ENCODE data around the gene BLNK.

The BLNK gene

DNA sequence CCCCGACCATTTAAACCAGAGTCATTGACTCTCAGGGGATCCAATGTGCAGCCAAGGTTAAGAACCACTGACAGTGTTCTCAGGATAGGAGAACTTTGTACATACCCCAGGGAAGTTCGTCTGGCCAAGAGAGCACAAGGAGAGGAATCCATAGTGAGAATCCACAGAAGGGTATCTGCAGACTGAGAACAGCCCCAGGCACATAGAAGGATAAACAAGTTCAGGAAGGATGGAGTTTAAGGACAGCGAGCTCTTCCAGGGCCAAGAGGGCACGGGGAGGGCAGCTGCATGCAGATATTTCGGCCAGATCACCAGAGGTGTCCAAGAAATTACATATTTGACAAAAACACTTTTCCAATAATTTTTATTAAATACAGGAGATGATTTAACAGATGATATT, 16.4 kb downstream of the BLNK start:
- no peaks in the 10 kb centered on the region for H3K9me2 ChIP-seq (replicated peaks; ENCODE audit: insufficient read depth, low read length)
- no peak overlapping the region for H2AFZ ChIP-seq (ENCODE audit: low read length)
- H3K9ac ChIP-seq (ENCODE audit: low read length), result no peak overlapping the region
- H3K9me3 ChIP-seq (replicated peaks; ENCODE audit: insufficient read depth, low read length), result no peaks in the 10 kb centered on the region
- H3F3A ChIP-seq (ENCODE audit: insufficient read depth, low read length), result peaks cover 10% of the 10 kb centered on the region
- H4K20me1 ChIP-seq (ENCODE audit: insufficient read depth, low read length), result no peaks in the 10 kb centered on the region
- no peaks in the 10 kb centered on the region for H3K36me3 ChIP-seq (replicated peaks; ENCODE audit: insufficient read depth, low read length)
- no peak overlapping the region for H3K4me2 ChIP-seq (ENCODE audit: low read depth, low read length)
- H3K27ac ChIP-seq (ENCODE audit: low read length), result no peak overlapping the region
- no peak for TF ChIP-seq EZH2 (optimal IDR thresholded peaks at IDR 0.05; ENCODE audit: low read depth, low read length)
- no peak for TF ChIP-seq CTCF (IDR thresholded peaks at IDR 0.05; ENCODE audit: low read length)
- no peak for TF ChIP-seq EZH2phosphoT487 (IDR thresholded peaks at IDR 0.05; ENCODE audit: low read length)
- H3K27me3 ChIP-seq (replicated peaks; ENCODE audit: insufficient read depth, low read length), result no peaks in the 10 kb centered on the region
- no peak for DNase-seq
- H3K4me1 ChIP-seq (ENCODE audit: low read length), result peaks cover 30% of the 10 kb centered on the region
- H3K79me2 ChIP-seq (ENCODE audit: low read length), result peaks cover 41% of the 10 kb centered on the region
- H3K4me3 ChIP-seq (ENCODE audit: low read length), result no peak overlapping the region

GRCh38 chr10:96252730-96253129, 18.6 kb downstream of the BLNK start:
- Histone ChIP-seq H2AFZ (ENCODE audit: low read length) (no peak overlapping the region), H3K79me2 (ENCODE audit: low read length) (peaks cover 19% of the 10 kb centered on the region), H3F3A (ENCODE audit: insufficient read depth, low read length) (0 out of 2 replicates have a peak, but pooled peaks cover under 1% of the 10 kb centered on the region), H3K4me3 (ENCODE audit: low read length) (no peak overlapping the region), H3K9ac (ENCODE audit: low read length) (no peak overlapping the region), H3K36me3 (replicated peaks; ENCODE audit: insufficient read depth, low read length) (no peaks in the 10 kb centered on the region), H3K9me3 (replicated peaks; ENCODE audit: insufficient read depth, low read length) (no peaks in the 10 kb centered on the region), H3K4me2 (ENCODE audit: low read depth, low read length) (no peak overlapping the region), H3K27me3 (replicated peaks; ENCODE audit: insufficient read depth, low read length) (no peaks in the 10 kb centered on the region), H3K4me1 (ENCODE audit: low read length) (peaks cover 9% of the 10 kb centered on the region), H4K20me1 (ENCODE audit: insufficient read depth, low read length) (no peaks in the 10 kb centered on the region), H3K9me2 (replicated peaks; ENCODE audit: insufficient read depth, low read length) (no peaks in the 10 kb centered on the region), H3K27ac (ENCODE audit: low read length) (no peak overlapping the region)
- DNase-seq, result no peak
- no peak for TF ChIP-seq EZH2 (optimal IDR thresholded peaks at IDR 0.05; ENCODE audit: low read depth, low read length)
- no peak for TF ChIP-seq EZH2phosphoT487 (IDR thresholded peaks at IDR 0.05; ENCODE audit: low read length)
- no peak for TF ChIP-seq CTCF (IDR thresholded peaks at IDR 0.05; ENCODE audit: low read length)

- no peaks in the 10 kb centered on the region for H3K4me1 ChIP-seq (ENCODE audit: low read length)
- H3K9me2 ChIP-seq (replicated peaks; ENCODE audit: insufficient read depth, low read length), result no peaks in the 10 kb centered on the region
- H3F3A ChIP-seq (ENCODE audit: insufficient read depth, low read length), result no peaks in the 10 kb centered on the region
- no peak for DNase-seq
- H3K79me2 ChIP-seq (ENCODE audit: low read length), result 0 out of 2 replicates have a peak, but pooled peaks cover 3% of the 10 kb centered on the region
- no peak overlapping the region for H3K27ac ChIP-seq (ENCODE audit: low read length)
- H3K4me2 ChIP-seq (ENCODE audit: low read depth, low read length), result no peak overlapping the region
- no peak overlapping the region for H2AFZ ChIP-seq (ENCODE audit: low read length)
- no peaks in the 10 kb centered on the region for H3K27me3 ChIP-seq (replicated peaks; ENCODE audit: insufficient read depth, low read length)
- H3K9ac ChIP-seq (ENCODE audit: low read length), result no peak overlapping the region
- TF ChIP-seq EZH2phosphoT487 (IDR thresholded peaks at IDR 0.05; ENCODE audit: low read length) (no peak), EZH2 (optimal IDR thresholded peaks at IDR 0.05; ENCODE audit: low read depth, low read length) (no peak), CTCF (IDR thresholded peaks at IDR 0.05; ENCODE audit: low read length) (no peak)
- no peaks in the 10 kb centered on the region for H4K20me1 ChIP-seq (ENCODE audit: insufficient read depth, low read length)
- H3K9me3 ChIP-seq (replicated peaks; ENCODE audit: insufficient read depth, low read length), result no peaks in the 10 kb centered on the region
- H3K4me3 ChIP-seq (ENCODE audit: low read length), result no peak overlapping the region
- 0 out of 2 replicates have a peak, but pooled peaks cover 4% of the 10 kb centered on the region for H3K36me3 ChIP-seq (replicated peaks; ENCODE audit: insufficient read depth, low read length)
Observed at GRCh38 chr10:96250349-96250748, 21.0 kb downstream of the BLNK start.
